GM21367 (cell line): ENCODE results near the gene RIPOR2.

ENCODE experiments used
- ATAC-seq: cut with Tn5 transposase; IDR thresholded peaks from one replicate; pipeline ENCODE4 v1.9.1; 2021; ENCODE audit not compliant: unreplicated experiment

Gene RIPOR2

DNA sequence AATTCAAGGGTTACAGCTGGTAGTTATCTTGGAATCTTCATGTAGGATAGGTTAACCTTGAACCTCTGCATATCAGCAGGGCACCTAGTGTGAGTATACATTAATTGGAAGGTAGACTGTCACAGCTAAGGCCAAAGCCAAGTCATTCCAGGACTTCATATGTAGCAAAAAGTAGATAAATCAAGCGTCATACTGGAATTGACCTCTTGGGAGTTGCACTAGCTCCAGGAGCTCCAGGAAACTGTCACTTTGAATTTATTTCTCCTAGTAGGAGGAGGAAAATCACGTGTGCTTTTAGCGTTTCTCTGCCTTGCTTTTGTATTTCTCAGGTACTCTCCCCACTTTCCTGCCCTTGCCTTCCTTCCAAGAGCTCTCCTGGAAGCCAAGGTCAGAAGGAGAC is 30.3 kb downstream of the RIPOR2 start:
- no peak for ATAC-seq

DNA sequence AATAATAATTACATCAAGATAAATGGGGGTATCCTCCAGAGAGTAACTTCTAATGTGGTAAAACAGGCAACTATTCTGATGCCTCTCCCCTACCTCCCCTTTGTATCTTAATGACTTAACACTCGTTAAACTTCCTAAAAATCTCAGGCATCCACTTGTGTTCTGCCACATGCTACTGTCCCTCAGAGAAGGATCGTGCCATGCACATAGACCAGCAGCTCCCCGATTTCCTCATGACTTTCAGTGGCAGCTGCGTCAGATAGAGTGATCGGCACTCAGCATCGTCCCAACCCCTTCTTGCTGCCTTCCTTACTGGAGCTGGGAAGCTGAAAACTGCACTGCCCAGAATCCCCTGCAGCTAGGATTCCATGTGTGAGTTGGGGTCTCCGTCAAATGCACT is 32.1 kb downstream of the RIPOR2 start:
- ATAC-seq: no peak

DNA sequence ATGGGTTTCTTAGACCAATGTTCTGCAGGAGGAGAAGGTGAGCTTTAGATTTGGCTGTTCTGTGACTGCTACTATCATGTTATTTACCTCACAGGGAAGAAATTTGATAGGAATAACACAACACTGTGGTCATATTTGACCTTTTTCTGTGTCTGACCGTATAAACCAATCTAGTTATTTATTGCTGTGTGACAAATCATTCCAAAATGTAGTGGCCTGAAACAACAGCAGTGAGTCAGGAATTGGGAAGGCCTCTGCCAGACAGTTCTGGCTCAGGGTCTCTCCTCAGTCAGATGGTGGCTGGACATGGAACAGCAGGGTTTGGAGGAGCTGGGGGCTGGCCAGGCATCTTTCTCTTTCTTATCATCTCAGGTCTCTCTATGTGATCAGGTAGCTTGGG is 33.0 kb downstream of the RIPOR2 start:
- no peak for ATAC-seq

DNA sequence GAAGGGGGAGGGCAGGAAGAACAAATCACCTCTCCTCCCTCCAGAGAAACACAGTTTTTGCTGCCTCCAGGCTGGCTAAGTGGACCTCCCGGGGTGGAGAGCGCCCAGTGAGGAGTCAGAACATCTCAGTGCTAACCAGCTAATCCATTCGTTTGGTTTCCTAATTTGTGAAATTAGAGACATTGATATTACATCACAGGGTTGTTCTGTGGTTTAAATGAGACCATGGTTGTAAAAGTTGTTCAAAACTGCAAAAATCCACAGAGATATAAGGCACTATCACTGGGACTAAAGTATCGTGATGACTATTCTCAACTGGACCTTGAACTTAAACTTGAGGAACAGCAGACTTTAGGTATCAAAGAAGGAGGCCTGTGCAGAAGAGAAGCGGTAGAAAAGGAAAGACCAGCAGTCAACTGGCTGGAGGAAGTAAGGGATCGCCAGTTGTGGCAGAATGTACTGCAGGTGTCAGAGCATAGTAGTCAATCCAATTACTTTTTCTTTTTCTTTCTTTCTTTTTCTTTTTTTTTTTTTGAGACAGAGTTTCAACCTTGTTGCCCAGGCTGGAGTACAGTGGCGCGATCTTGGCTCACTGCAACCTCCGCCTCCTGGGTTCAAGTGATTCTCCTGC is 33.9 kb downstream of the RIPOR2 start:
- no peak for ATAC-seq

DNA sequence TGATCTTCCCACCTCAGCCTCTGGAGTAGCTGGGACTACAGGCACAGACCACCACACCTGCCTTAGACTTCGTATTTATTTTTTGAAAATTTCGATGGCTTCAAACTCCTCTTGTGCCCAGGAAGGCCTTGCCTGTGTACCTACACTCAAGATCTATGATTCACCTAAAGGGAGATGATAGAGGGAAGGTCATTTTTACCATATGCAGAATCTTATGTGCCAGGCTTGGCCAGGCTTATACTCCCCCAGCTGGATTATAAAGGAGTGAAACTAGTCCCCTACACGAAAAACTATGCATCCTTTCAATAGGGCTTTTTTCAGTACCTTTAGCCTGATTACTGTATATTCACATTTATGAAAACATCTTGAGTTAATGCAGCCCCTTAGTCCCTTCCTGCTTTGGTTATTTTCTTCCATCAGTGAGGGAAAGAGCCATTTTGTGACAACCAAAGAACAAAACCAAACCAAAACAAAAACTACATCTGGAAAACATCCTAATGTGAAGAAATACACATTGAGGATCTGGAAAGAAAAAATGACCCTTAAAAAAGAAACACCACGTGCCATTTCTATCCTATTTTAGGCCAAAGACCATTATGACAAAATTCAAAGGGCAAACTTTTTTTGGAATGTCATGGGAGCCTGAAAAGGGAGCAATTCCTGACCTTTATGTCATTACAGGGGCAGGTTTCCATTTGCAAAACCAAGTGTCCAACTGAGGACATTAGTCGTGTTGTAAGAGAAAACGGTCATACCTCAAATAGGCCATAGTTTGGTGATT is 34.7 kb downstream of the RIPOR2 start:
- no peak for ATAC-seq

DNA sequence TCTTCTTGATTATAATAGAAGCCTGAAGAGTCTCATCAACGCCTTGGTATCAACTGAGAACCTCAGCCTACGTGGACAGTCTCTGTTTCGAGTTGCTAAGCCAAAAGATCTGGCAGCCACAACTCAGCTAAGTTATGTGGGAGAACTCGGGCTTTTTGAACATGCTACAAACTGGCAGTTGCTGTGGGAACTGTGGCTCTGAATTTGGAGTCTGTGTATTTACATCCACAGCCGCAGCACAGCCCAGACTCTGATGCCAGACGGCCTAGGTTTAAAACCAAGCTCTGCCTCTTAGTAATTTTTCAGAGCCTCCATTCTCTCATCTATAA is 35.8 kb downstream of the RIPOR2 start:
- no peak for ATAC-seq

DNA sequence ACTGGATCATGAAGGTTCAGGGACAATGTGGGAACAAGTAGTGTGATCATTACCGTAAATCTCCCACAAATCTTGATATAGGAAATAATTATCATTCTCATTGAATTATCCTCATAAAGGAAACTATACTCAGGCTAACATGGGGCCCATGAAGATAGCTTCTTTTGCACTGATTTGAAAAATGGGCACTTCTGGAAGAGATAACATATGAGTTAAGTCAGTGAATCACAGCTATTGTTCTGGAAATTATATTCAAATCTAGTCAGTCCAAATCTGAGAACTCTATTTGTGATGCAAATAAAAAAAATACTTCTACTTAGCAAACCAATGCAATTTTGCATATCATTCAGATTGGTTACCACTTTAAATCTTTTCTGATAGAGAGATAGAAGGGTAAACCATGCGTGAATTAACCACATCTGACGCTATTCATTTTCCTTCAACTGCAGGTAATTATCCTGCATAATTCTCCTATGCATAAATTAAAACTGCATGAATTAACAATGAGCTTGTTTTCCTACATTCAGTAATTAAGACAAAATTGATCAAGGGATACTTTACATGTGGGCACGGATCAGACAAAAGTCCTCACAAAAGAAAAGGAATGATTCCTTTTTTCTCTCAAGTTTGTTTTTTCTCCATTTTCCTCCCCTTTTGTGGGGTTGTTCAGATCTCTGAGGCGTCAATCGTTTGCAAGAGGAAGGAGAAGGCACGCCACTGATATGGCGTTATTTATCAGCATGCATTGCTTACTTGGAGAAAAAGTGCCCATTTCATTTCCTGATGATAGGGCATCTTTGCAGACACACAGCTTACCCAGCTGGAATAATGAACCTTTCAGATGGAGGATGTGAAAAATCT is 36.4 kb downstream of the RIPOR2 start:
- no peak for ATAC-seq

DNA sequence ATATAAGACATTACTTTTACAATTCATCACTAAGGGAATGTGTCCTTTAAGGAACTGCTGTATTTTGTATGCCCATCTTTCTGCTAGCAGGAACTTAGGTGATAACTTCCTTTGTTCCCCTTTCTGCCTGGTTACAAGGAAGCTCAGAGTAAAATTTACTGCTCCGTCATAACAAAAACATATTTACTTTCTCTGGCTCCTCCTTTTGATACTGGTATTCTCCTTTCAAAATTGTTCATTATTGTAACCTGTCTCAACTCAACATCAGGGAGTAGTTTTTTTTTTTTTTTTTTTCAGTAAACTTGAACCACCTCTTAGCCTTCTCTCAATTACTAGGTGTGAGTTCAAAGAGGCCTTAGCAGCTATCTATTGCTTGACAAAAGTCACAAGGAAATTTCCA is 37.1 kb downstream of the RIPOR2 start:
- no peak for ATAC-seq

DNA sequence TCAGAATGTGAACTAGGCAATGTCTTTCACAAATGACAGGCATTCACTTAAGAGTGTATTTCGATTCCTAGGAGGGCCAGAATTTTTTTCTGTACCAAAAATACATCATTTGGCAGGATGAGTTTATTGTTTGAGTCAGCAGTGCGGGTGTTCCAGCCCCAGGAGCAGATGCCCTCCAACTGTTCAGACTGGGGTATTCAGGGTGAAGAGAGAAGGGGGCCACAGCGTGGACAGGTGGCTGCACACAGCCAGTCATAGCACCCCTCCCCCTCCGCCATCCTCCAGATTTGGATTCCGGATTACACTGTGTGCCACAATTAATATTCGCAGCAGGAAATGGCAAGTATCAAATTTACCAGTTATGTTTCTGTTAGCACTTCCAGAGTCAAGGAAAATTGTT is 38.6 kb downstream of the RIPOR2 start:
- ATAC-seq: no peak

DNA sequence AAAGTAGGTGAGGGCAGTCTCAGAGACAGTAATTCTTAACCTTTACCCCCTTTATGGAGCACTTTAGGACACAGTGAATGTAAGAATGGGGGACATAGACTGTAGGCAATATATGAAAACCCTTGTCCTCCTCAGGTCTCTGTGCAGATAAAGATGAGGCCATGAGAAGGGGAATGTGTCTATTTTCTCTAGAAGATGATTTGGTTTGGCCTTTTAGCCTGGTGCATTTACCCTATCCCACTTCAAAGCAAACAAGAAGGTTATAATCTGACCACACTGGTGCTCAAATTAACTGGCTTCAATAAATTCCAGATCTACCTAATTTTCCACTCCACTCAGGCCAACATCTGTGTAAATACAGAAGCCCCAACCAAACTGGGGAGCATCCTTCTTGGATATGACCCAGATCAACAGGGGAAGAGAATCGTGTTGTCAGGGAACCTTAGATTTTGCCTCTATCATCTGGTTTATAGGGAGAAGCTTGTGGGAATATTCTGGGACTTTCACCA is 42.4 kb downstream of the RIPOR2 start:
- no peak for ATAC-seq

DNA sequence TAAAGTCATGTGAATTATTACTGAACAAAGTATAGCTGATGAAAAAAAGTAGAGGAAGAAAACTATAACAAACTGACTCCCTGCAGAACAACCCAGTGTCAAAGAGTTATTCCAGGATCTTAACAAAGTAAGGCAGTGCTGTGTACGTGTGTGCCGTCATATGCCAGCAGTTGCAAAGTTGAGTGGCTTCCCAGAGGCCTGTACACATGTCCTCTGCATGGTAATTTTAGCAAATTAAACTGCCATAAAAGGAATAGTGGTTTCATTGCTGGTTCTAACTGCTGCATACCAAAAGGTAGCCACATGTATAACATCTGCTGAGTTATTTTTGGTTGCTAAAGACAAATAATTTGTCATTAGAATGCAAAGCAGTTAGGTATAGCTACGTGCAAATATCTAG is 44.8 kb downstream of the RIPOR2 start:
- ATAC-seq: no peak

DNA sequence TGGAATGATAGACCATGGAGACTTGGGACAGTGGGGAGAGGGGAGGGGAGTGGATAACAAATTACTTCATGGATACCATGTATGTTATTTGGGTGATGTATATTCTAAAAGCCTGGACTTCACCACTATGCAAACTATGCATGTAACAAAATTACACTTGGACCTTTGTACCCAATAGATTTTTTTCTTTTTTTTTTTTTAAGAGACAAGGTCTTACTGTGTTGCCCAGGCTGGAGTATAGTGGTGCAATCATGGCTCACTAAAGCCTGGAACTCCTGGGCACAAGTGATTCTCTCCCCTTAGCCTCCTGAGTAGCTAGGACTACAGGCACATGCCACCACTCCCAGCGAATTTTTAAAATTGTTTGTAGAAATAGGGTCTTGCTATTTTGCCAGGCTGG is 45.3 kb downstream of the RIPOR2 start:
- ATAC-seq: no peak

DNA sequence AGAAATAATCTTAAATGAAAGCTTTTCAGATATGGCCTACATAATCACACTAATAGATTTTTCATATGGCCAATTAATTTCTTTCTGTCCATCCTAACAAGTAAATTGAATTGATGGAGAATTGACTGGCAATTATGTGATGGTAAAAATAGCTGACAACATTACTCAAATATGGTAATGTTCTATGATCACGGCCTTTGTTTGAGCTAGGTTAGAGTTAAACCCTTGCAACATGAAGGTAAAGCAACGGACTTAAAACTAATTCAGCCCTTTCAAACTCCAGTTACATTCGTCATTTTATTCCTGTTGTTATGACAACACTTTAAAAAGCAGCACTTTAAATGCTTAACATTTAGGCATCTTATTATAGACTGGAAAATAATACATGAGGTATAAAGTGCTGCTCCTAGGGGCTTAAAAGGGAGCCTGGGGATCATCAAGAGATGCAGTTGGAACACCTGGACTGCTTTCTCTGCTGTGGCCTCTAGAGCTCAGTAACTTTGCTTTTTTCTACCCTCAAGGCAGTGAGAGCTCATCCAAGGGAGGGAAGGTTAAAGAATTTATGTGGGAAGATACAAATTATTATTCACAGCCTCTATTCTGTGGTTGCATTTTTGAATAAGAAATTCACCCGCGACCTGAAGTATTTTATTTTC is 46.9 kb downstream of the RIPOR2 start:
- ATAC-seq: no peak

DNA sequence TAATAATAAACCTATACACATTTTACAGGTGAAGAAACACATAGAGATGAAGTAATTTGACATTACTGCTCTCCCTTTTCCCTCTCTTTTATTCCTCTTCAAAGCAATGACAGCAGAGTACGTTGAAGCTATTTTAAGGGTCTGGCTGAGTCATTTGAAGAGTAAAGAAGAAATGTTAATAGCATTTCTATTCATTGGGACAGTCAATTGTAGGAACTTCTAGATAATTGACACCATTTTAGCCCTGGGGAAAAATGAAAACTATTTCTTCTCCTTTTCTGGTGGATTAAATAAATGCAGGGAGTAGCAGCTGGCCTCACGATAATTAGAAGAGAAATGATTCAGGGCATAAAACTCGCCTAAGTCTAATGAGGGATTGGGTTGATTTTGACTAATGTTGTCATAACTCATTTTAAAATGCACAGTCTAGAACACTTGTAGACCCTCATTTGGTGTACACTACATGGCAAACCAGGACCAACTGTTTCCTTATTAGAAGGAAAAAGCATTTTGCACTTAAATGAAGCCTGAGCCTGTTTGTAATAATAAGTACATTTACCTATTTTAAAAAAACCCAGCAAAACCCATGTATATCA is 48.1 kb downstream of the RIPOR2 start:
- ATAC-seq: no peak

DNA sequence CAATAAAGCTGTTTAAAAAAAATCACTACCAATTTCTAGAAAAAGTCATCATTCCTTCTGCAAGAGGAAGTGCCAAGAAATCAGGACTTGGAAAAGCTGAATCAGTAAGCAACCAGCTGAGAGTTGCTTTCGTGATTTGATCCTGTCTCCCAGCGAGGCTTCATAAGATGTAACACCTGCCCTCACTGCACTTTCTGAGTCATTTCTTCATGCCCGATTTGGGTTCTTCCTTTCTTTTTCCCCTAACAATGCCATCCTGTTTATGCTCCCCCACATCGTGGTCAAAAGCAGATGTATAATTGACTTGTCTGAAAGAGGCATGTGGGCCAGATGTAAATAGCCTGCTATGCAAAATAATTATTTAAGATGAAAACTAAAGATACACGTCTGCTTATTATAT is 52.1 kb downstream of the RIPOR2 start:
- no peak for ATAC-seq

DNA sequence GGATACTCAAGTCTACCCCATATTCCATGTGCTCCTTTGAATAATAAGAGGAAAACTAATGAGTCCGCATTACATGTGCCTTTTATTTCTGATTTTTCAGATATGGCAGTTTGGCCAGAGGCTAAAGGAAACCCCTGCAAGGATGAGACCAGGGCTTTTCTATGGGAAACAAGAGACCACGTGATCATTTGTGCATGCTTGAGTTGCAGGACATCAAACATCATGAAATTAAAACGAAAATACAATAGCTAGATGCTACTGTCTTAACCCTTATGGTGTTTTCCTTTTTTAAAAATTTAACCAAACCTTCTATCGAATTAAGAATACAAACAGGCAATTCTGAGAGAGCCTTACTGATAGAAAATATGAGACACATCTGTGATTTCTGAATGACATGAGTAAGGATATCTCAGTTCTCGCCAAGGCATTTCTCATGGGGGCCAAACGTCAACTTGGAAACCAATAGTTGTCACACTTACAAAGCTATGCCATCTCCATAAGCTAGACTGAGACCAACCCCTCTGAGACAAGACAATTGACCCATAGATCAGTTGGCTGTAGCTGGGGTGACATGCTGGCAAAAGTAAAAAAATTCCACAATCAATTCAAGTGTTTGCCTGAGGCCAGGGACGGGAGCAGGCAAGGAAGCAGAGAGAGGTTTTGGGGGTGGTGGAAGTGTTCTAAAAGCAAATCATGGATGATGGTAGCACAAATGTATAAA is 52.8 kb downstream of the RIPOR2 start:
- ATAC-seq: no peak

DNA sequence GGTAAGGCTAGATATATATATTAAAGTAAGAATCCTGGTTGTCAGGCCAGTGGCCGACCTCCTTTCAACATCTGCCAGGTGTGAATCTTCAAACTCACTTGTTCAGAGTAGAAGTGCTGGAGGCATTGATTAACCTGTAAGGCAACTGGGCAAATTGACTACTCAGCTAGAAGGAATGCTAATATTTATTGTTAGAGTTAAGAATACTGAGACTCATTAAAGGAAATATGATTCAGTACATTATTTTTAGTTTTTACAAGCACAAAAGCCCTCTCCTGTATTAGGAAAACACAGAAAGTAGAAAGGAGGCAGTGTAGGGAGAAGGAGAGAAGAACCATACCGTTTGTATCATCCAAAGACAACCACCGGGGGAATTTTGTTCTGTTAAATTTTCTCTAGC is 53.5 kb downstream of the RIPOR2 start:
- ATAC-seq: no peak

DNA sequence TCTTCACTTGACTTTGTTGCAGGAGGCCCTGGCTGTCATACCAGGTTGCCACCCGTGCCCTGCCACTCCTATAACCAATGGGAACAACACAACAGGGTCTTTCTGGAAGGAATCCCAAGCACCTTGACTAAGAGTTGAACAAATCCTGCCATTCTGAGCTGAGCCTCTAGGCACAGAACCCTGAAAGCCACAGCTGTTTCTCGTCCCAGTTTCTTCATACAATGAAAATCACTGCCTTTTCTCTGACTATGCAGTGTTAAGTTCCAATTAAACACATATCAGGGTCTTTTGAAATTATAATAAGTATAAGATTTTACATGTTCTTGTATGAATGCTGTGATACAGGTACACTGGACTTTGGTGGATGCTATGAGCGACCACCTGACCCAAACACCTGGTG is 54.4 kb downstream of the RIPOR2 start:
- no peak for ATAC-seq

DNA sequence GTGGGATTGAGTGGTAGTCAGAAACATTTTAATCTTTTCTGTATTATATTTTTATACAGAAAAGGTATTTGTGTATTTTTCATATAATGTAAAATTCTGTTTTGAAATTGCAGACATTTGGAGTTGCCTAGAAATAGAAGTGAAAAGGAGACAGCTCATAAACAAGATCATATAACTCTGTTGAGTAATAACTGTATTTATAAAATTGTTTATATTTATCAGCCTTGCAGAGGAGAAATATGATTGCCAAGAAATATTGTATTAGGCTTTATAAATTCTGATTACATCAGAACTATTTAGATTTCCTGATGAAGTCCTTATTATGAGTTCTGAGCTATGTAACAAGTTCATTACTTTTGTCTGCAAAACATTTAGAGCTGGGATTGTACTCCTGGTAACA is 55.3 kb downstream of the RIPOR2 start:
- no peak for ATAC-seq

DNA sequence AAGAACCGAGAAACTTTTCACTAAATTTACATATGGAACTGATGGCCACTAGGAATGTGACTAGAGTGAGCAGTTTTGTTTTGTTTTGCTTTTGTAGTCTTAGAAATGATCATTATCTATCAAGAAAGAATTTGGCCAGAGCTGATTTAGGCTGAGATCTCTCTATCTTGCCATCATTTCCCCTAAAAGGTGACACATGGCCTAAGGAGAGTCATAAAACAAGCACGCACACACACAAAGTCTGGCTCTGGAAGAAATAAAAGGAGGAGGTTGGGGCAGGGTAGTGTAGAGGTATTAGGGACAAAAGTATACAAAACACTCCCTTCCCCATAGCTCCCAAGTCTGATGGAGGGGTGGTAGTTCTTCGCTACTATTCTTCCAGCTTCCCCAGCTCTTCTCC is 56.4 kb downstream of the RIPOR2 start:
- ATAC-seq: no peak
